Measurements from ENCODE around the gene ORC1.

DNA sequence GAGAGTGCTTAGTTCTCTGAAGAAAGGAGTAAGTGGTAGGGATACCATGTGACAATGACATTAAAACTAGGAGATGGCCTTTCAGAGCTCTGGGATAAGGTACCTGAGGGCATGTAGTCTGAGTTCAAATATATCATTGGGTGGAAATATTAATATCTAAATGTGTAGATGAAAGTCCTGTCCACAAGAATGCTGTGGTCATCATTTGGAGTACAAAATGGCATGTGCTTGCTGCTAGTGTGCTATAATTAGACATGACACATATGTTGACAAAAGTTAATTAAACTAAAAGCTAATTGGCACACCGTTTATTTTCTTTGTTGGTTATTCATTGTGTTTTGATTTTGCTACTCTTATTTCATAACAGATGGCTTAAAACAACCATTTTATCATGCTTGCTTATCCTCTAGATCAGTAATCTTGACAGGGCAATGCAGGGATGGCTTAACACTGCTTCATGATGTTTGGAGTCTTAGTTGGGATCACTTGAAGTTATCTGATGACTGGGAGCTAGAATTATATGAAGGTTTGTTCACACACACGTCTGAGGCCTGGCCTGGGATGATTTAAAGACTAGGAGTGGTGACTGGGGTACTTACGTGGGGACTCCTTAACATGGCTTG is 69.2 kb downstream of the ORC1 start:
- TF ChIP-seq, protein P1, sequence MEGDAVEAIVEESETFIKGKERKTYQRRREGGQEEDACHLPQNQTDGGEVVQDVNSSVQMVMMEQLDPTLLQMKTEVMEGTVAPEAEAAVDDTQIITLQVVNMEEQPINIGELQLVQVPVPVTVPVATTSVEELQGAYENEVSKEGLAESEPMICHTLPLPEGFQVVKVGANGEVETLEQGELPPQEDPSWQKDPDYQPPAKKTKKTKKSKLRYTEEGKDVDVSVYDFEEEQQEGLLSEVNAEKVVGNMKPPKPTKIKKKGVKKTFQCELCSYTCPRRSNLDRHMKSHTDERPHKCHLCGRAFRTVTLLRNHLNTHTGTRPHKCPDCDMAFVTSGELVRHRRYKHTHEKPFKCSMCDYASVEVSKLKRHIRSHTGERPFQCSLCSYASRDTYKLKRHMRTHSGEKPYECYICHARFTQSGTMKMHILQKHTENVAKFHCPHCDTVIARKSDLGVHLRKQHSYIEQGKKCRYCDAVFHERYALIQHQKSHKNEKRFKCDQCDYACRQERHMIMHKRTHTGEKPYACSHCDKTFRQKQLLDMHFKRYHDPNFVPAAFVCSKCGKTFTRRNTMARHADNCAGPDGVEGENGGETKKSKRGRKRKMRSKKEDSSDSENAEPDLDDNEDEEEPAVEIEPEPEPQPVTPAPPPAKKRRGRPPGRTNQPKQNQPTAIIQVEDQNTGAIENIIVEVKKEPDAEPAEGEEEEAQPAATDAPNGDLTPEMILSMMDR (IDR thresholded peaks at IDR 0.05) = no peak
- TF ChIP-seq EP300 (IDR thresholded peaks at IDR 0.05) = no peak
- no peak for TF ChIP-seq POLR2A (IDR thresholded peaks at IDR 0.05)
- no peak for TF ChIP-seq POLR2AphosphoS5 (IDR thresholded peaks at IDR 0.05)

All from suprapubic skin (tissue), 4 donors.